ENCODE measurements around the gene SCN2B.

The SCN2B gene, protein sequence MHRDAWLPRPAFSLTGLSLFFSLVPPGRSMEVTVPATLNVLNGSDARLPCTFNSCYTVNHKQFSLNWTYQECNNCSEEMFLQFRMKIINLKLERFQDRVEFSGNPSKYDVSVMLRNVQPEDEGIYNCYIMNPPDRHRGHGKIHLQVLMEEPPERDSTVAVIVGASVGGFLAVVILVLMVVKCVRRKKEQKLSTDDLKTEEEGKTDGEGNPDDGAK

DNA sequence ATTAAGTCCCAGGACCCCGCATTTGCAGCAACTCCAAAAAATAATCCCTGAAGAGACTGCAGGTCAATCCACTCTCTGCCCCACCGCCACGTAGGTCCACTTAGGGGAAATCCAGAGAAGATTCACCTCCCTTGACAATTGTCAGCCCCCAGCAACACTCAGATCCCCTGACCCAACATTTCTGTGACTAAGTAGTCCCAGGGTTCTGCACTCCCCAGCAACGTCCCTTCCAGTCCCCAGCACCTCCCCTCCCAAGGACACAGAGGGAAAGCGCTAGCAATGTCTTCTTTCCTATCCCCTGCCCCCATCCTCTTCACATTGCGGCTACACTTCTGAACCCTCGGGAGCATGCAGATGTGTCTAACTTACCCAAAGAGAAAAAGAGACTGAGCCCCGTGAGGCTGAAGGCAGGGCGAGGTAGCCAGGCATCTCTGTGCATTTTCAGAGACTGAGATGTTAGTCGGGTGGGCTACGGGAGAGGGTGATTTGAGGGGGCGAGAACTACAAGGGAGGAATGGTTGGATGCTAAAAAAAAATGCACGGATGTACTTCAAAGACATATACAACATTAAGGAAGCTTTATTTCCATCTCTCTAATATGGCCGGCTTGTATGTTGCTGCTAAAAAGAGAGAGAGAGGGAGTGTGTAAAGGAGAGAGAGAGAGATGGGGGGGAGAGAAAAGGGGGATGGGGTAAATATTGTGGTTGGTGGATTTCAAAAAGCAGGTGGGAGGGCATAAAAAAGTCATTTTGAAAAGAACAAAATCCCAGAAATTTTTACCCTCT, at the start of gene SCN2B:
Gene SCN2B (minus strand): TSS at position 647 of the 785 bp plus-strand sequence. CDS start 208 bp downstream, at position 439.
- no peak for DNase-seq (ENCODE audit: low read depth in 2 of 2)

DNA sequence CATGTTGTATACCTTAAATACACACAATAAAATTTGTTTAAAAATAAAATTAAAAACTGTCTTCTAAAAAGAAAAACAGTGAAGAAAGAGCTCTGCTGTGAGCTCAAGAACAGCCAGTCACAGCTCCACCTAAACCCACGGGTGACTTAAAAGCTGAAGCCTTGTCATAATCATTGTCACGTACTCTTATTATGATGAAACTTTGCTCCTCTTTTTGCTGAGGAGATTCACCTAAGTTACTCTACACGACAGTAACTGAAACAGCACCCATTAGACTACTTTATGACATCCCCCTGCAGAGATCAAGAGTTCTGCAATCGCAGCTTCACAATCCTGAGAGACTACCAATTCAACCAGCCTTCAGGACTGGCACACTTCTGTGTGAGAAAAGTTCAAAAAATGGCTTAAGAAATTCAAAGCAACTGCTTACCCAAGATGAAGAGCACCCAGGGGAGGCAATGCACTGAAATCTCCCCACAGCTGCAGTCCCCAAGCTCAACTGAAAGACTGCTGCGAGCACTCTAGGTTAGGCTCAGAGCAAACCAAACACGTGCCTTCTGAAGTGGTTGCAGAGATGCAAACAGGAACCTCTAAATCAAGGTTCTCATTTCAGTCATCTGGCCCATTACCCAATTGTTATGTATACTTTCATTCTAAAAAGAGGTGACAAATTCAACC, 48.2 kb upstream of the SCN2B start, which contains the start of gene JAML:
Gene JAML (minus strand): TSS at position 501 of the 678 bp plus-strand sequence. CDS start 10,145 bp downstream, outside the sequence.
- peak in 1 of 2 donors; percentile 38 for DNase-seq (ENCODE audit: low read depth in 2 of 2)

DNA sequence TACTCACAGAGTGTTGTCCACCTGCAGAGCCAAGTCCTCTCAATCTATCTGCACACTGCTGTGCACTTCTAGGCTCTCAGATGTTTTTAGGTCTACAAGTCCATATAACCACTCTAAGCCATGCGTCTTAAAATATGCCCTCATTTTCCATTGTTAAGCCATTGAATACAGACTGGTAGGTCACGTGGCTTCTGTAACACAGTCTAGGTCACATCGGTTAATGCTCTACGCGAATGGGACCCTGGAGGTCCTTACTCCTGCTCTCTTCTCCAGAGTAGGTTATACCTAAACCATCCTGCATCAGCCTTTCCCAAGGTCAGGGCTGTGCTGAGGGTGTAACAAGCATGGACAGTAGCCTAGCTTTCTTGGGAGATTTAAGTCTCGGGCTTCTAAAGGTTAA, 47.6 kb upstream of the SCN2B start:
- DNase-seq (ENCODE audit: low read depth in 2 of 2) = no peak

DNA sequence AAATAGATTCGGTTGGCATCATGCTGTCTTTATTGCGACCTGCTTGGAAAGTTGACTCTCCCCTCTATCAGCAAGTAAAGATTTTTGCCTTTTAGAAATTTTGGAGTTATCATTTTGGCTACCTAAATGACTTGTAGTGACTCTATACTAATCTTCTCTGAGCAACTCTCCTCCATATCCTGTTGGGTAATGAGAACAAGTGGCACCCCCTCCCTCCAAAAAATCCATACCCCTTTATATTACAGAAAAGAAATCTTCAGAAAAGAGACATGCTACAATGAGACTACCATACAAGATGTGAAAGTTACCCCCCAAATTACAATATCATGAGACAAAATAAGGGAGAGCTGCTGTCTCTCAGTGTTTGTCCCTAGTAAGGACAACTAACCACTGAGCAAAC, 47.1 kb upstream of the SCN2B start:
- no peak for DNase-seq (ENCODE audit: low read depth in 2 of 2)

DNA sequence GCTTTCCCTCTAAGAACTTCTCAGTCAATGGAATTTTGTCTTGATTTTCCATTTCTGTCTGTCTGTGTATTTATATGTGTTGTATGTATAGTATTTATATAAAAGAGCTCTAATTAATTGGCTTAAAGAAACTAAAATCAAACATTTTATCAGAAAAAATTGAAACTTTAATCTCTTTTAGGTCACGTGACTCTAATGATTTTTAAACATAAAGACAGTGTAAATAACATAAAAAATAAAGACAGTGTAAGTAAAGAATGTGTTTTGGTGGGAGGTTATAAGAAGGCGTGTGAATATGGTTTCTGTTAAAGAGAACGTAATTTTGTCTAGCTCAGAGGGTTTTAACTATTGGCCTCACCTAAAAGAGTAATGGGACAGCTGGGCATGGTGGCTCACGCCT, 46.0 kb upstream of the SCN2B start:
- DNase-seq (ENCODE audit: low read depth in 2 of 2) = no peak

DNA sequence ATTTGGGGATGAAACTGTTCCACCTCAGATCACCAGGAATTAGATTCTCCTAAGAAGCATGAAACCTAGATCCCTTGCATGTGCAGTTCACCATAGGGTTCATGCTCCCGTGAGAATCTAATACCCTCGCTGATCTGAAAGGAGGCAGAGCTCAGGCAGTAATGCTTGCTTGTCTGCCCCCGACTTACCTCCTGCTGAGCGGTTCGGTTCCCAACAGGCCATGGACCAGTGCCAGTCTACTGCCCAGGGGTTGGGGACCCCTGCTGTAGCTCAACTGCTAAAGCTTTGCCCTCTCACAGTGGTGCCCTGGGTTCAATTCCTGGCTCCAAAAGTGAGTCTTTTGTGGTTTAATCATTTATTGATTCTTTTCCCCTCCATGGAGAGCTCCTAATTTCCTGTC, 45.0 kb upstream of the SCN2B start:
- no peak for DNase-seq (ENCODE audit: low read depth in 2 of 2)

DNA sequence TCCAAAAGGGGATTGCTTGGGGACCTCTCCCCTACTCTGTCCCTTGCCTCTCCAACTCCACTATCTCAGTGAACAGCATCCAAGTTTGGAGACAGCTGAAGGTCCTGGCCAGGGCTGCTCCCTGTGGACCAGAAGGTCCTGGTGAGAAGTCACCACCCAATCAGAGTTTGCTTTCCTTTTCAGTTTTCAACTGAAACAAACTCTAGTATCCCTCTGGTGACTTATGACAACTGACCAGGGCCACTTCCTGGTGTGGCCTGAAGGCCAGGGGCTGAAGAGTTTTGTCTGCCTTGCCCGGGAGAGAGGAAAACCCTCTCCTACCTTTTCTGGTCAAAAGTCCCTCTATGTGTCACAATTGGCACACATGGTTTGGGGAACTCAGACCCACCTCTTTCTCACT, 43.3 kb upstream of the SCN2B start:
- DNase-seq (ENCODE audit: low read depth in 2 of 2) = no peak

DNA sequence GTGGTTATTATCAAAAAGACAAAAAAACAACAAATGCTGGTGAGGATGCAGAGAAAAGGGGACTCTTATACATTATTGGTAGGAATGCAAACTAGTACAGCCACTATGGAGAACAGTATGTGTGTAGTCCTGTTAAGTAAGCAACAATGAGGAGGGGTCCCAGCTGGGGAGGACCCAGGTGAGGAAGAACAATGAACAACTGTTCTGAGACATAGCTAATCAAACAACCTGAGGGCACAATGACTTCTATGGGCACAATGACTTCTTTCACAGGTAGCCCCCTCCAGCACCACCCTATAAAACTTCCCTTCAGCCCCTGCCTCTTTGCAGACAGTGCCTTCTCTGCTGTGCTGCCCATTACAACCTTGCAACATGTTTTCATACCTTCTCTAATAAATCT, 42.8 kb upstream of the SCN2B start:
- no peak for DNase-seq (ENCODE audit: low read depth in 2 of 2)

DNA sequence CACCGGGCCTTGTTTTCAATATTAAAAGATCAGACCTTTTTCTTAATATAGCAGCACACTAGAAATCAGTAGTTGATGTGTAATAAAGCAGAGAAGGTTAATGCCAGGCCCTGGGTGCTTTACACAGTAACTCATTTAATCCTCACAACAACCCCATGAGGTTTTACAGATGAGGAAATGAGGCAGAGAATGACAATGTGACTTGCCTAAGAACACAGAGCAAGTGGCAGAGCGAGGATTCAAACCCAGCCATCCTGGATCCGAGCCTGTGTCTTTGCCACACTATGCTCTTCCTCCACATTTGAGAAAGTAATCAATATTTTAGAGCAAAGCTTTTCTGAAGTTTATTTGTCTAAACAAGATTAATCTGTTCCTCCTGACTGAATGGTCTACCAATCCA, 41.1 kb upstream of the SCN2B start:
- DNase-seq (ENCODE audit: low read depth in 2 of 2) = no peak

DNA sequence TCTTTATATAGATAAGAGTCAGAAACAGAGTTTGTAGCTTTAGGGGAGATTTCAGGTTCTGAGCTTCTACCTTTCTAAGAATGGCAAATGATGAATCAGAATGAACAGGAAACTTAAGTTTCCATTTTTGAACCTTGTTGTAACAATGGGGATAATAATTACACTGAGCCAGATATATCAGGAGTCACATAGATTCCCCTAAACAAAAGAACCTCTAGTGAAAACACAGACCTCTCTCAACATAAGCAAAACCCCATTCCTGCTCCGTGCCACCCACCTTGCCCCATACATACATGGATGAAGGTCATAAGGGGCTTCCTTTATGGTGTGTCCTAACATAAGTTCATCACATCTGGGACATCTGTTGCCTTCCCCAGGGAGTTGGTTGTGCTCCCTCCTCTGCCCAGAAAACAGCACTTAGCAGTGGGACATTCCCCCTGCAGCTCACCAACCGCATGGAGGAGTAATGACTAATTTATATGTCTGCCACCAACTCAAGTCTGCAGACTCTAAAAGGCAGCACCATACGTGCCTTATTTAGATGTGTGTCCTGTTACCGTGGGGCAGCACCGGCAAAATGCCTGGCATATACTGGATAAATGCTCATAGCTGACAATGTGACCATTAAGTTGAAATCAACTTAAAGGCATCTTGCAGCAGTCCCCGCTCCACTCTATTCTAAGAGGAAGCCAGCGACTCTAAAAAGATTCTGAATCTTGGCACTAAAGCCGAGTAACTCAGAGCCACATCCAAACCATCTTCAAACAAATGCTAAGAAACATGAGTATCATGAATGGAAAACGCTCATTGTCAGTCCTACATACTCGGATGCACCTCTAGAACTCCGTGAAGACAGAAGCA, 40.4 kb upstream of the SCN2B start:
- DNase-seq (ENCODE audit: low read depth in 2 of 2) = no peak

DNA sequence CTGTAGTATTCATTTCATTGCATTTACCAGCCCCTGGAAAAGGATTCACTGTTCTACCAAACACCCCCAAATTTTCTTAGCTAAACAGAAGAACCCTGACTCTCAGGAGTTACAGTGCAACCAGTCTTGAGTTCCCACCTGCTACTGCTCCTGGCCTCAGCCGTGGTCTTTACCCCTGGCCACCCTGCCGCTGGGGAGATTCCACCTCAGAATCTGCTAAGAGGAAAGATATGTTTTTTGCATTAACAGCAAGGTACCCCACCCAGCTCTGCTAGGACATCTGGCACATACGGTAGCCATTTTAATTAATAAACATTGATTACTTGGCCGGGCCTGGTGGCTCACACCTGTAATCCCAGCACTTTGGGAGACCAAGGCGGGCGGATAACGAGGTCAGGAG, 39.3 kb upstream of the SCN2B start:
- no peak for DNase-seq (ENCODE audit: low read depth in 2 of 2)

DNA sequence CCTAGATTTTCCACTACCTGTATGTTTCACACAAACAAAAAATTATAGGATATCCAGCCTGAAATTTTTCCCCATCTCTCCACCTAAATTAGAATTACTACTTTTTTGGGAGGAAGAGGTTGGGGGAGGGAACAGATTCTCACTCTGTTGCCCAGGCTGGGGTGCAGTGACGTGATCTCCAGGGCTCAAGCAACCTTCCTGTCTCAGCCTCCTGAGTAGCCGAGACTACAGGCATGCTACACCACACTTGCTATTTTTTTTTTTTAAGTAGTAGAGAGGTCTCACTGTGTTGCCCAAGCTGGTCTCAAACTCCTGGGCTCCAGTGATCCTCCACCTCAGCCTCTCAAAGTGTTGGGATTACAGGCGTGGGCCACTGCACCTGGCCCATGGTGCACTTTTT, 38.8 kb upstream of the SCN2B start:
- no peak for DNase-seq (ENCODE audit: low read depth in 2 of 2)

DNA sequence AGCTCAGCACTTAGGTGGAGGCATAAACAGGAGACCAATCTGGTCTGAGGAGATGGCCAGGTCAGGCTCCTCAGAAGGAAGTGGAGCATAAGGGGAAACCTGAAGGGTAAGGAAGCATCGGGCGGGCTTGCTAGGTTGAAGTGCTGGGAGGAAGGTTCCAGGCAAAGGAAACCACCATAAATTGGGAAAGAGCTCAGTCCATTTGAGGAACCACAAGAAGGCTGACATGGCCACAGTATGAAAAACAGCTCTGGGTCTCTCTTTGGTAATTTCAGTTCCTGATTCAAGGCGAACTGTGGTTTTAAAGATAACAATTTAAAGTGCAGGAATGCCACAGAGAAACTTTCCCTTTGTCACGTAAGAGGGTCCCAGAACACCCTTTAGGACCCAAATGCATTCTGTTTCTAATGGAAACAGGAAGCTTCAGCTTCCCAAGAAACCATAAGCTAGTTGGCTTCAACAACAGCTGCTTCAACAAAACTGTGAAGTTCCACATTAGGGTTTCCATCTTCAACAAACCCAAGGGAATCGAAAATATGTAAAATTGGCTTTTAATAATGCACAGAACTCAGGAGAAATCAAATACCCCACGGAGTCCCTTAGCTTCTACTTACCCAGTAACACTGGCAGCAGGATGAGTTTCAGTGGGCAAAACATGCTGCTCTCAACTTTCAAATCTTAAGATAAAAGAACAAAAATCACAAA, 37.9 kb upstream of the SCN2B start:
- no peak for DNase-seq (ENCODE audit: low read depth in 2 of 2)

DNA sequence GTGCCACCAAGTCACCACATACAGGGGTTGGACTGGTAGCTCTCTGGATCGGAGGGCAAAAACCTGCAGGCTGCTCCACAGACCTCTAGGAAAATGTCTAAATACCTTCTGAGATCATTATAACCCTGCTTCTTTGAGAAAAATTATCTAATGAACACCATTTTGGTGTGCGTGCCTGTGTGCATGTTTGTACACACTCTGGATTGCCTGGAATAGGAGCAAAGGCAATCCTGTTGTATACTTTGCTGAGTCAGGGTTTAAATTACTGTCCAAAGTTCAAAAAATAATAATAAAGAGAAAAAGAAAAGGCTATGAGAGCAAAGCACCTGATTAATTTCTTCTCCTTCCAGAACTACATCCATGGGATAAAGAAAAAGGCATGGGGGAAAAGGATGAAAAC, 37.3 kb upstream of the SCN2B start:
- no peak for DNase-seq (ENCODE audit: low read depth in 2 of 2)

DNA sequence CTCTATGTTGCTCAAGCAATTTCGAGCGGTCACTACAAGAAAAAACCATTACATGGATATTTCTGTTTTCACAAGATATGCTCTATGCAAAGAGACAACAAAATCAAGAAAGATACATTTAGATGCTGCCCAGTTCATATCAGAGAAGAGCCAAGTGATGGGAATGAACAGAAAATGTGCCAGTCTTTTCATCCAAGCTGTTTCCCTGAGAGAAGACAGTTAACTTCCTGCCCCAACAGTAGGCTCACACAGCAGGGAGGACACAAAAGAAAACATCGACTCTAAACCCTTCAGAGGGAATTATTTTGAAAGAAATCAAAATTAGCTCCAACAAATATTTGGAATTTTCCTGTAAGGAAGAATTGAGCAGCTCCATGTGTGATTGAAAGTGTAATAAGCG, 36.8 kb upstream of the SCN2B start:
- DNase-seq (ENCODE audit: low read depth in 2 of 2) = no peak

DNA sequence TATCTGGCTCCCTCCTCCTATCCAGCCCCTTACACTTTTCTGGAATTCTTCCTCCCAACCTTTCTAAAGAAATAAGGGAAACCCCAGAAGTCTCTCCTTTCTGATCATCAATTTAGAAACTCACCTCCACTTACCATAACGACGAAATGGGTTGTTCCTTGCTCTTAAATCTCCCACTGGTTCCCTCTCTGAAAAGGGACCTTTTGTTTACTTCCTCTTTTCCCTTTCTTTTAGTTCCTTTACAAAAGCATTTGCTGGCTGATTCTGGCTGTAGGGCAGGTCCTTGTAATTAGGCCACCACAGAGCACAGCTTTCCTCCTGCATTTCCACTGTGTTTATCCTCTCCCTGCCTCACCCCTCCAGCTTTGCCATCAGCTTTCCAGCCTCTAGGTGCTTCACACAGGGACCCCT, 36.3 kb upstream of the SCN2B start:
- DNase-seq (ENCODE audit: low read depth in 2 of 2) = no peak

DNA sequence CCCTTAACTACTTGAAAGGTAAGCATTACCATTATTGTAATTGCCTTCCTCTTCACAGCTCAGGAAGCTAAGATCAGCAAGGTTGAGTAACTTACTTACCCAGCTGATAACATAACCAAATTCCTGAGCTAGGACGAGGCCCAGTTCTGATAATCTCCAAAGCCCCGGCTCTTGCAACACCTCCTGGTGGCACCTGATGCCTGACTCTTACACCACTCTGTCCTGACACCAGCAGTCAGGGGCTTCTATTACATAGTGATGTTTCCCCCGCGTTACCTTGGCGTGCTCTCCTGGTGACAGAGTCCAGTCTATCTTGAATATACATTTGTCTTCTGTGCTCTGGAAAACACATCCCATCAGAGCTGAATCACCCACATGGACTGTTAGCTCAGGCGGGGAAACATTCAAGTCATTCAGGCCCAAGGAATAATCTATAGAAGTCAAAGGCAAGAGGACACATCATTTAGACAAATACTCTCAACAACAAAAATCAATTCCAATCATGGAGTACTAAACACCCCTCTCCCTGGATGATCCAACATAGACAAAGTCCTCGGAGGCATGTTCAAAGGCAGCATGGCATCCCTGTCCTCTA, 35.8 kb upstream of the SCN2B start:
- DNase-seq (ENCODE audit: low read depth in 2 of 2) = no peak

DNA sequence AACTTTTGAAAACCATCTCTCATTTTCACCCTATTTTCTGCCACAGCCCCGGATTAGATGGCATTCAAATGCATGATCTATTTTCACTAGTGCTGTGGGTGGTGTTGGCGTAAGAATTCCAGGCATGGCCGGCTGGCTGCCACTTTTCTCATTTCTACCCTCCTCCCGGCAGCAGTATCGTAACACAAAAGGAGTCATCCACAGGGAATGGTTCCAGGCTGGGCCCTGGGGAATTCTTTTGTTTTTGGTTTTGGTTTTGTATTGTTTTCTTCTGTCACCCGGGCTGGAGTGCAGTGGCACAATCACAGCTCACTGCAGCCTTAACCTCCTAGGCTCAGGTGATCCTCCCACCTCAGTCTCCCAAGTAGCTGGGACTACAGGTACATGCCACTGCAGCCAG, 34.6 kb upstream of the SCN2B start:
- no peak for DNase-seq (ENCODE audit: low read depth in 2 of 2)

DNA sequence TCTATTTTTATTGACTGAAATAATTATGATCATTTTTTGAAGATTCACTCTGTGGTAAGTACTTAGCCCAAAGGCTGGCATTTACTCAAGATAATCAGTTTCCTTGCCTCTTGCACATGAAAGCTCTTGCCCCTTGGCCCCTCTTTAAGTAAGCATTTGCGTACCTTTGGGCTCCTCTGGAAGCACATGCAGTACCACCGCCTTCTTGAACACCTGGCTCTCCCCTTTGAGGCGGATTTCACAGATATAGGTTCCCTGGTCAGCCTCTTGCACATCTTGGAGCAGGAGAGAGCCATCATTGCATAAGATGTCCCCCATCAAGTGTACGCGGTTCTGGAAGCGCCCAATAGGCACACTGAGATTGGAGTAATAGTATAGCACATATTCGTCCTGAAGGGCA, 33.9 kb upstream of the SCN2B start:
- DNase-seq (ENCODE audit: low read depth in 2 of 2) = no peak

DNA sequence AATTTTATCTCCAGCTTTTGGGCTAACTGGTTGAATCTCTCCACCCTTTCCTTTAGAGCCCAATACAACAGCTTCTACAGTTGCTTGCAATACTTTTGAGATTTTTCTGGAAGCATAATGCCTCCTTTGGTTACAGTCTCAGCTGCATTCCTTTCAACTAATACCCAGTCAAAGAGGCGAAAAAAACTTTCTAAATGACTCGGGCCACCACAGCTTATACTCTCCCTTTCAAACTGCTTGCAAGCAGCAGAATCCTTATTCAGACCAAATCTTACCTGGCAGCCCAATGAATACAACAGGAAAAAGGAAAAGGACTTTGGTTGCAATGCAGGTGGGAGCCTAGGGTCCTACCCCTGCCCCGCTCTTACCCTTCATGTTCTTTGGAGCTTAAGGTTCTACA, 32.6 kb upstream of the SCN2B start:
- no peak for DNase-seq (ENCODE audit: low read depth in 2 of 2)

DNA sequence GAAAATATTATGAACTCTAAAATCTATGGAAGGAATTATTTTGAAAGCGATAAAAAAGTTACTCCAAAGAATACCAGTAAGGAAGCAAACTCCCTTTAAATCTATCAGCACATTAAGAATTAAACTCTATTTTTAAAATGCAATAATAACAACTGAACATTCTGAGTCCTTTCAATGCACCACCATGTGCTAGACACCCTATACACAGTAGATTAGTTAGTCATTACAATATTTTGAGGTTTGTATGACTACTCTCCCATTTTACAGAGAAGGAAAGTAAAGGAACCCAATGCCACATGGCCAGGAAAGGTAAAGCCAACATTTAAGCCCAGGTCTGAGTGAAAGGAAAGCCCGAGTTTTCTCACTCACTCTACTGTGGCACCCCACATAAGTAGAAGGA, 30.6 kb upstream of the SCN2B start:
- no peak for DNase-seq (ENCODE audit: low read depth in 2 of 2)
